ENCODE measurements around the gene VPS26C. TPM values are rescaled to one million over a fixed set of nuclear protein-coding genes. Genes with fewer than 3 reads are reported as not detected.

The VPS26C gene
- total RNA-seq, 1 experiment from 2014 or later = 72.5 TPM

DNA sequence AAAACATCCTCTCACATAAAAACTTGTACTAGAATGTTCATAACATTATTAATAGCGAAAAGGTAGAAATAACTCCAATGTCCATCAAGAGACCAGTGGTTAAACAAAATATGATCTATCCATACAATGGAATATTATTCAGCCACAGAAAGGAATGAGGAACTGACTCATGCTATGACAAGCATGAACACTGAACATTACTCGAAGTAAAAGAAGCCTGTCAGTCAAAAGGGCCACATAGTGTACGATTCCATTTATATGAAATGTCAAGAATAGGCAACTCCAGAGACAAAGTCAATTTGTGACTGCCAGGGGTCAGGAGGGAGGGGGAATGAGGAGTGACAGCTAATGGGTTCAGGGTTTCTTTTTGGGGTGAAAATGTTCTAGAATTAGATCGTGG, 2.3 kb downstream of the VPS26C start:
- DNase-seq (ENCODE audit: low read depth) = no peak

DNA sequence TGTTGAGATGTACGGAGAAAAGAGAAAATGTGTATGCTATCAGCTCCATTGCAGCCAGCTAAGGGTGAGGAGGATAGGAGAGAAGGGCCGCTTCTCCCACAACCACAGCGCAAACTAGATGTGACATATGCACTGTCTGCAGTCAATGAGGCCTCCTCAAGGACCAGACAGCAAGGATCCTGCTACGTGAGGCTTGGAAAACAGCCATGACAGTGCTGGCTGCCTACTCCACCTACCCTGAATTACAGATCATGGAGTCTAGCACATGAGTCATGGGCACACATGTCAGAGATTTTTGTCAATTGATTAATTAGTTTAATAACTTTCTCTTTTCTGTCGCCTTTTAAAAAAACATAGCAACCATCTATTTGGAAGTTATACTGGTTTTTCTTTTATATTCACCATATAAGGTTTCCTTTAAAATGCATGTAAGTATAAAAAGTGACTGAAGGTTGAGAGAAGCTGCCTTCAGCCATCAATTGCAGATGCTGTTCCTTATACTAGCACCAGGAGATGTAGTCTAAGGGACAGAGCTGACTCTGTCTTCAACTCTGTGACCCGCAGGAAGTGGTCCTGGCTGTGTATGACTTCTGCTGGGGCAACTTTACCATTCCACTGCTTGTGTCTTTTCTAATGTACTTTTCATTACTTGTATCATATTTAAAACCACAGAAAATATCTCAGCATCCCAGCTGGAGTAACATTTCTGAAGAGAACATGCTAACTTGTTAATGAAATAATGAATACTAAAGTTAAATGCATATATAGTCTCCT, 3.1 kb downstream of the VPS26C start:
- DNase-seq (ENCODE audit: low read depth) = no peak

DNA sequence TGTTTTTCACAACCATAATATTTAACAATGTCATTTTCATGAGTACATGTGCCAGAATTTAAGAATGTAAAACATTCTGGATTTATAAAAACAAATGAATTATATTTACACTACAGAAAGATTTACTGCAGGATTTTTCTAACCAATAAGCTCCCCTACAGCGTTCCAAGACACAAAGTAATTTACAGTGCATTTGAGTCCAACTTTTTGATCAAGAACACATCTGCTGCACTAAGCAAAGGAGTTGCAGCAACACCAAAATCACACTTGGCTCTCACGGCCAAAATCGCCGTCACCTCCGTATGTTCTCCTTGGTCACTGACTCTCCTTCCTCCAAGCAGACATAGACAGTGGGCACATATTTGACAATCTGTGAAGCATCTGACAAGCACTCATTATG, 7.7 kb downstream of the VPS26C start:
- DNase-seq (ENCODE audit: low read depth) = no peak

DNA sequence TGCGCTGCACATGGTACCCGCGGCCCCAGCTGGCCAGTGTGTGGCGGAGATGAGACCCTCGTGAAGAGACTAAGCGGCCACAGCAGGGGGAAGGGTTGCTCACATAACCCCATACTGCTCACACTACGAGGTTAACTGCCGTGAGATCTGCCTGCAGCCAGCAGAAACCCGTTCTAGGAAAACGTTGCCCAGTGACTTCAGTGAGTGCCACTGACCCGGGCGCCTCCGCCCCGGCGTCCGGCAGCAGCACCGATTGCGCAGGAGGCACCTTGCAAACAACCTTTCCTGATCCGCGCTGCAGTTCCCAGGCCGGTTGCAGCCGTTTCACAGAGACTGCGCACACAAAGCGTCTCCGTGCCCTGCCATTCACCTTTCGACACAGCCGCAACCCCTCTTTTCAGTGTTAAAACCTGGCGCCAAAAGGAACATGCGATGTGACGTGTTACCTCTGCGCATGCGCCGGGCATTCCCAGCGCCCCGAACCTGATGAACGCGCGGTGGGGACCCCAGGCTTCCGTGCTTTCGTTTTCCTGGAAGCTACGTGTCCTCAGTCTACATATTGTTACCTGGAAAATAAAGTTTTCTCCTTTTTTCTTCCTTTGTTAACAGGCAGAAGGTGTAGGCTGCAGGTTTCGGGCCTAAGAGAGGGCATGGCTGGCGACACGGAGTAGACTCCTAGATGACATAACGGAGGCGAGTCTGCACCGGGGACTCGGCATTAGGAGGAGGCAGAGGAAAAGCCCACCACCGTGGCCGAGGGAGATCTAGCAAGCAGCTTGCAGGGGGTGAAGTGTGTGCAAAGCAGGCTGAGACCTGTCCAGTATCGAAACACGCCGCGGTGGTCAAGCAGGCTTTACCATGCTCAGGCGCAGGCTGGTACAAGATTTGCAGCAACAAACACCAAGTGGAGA, 8.9 kb downstream of the VPS26C start:
- DNase-seq (ENCODE audit: low read depth) = peak; percentile 34

DNA sequence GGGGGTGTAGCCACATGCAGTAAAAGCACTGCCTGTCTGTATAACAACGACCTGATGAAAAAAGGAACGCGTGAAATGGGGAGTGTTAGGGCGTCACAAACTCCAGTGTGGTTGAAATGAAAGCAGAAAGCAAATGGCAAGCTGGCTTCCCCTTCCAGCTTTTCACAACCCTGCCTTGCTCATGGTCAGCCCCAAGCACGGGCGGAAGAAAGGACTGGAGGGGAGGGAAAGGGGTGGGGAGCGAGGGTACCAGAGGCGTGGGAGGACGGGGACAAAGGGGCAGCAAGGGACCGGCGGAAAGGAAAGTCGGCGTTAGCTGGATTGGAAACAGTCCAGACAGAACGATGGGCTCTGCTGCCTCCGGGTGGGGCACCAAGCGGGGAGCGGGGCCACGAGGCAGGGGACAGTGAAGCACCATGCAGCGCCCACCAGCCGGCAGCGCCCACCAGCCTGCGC, 9.6 kb downstream of the VPS26C start:
- no peak for DNase-seq (ENCODE audit: low read depth)

DNA sequence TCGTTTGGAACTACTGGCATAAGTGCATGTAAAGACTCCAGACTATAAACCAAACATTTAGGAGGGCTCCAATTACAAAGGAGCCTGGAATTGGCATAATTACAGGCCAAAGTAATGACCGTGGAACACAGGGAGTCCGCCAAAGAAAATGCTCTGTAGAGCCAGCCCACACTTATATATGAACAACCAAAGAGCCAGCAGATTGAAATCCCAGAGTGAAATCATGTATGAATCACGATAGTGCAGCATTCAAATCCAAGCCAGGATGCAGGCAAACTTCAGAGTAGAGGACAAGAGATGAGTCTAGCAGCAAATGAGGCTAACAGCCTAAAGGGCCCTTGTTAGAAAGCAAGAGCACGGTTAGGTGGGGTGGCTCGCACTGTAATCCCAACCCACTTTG, 13.1 kb downstream of the VPS26C start:
- DNase-seq (ENCODE audit: low read depth) = no peak

DNA sequence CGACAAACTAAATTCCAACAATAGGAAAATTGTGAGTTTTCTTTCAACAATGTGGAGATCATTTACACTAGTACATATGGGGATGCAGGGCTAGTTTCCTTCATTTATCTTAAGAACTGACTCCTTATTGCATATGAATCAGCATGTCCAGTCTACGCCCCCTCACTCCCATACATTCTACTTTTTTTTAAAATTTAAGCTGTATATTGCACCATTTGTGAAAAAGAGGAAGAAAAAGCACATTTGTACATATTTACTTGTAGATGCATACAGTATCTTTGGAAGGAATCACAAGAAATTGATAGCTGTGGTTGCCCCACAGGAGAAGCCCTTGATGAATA, 15.9 kb downstream of the VPS26C start:
- no peak for DNase-seq (ENCODE audit: low read depth)

DNA sequence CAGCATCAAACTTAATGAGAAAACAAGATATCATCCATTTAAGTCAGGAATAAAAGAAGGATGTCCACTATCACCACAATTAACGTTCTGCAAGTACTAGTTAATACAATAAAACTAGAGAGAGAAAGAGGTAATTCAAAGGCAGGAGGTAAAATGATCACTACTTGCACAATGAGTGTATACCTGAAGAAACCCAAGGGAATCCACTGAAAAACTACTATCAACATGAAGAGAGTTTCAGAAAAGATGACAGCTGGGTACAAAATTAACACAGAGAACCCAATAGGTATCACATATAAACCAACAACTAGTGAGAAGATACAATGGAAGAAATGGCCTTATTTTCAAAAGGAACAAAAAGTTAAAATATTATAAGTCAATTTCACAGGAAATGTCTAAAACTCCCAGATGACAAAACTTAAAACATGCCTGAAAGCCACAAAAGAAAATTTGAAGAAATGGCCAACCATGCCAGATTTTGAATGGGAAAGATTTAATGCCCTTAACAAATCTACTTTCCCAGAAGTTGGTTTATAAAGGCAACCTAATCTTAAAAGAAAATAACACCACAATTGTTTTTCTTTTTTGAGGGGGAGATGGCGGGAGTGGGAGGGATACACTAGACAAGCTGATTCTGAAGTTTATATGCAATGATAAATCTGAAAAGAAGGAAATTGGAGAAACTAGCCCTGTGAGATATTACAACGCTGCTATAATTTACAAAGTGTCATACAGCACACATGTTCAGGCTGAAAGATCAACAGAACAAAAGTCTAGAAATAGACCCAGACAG, 17.8 kb downstream of the VPS26C start:
- DNase-seq (ENCODE audit: low read depth) = no peak

DNA sequence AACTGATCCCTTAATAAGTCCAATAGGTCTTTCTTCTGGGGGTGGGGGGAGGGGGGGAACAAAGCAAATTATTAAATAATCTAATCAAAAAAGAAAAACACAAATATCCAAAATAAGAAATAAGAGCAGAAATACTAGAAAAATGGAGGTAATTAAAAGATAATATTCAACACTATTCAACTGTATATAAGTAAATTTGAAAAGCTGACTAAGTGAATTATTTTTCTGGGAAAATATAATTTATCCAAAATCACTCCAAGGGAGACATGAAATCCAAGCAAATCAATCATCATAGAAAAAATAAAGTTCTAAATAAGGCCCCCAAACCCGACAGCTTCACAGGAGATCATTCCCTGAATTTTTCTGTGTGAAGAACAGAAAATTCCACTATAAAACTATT, 18.8 kb downstream of the VPS26C start:
- no peak for DNase-seq (ENCODE audit: low read depth)

DNA sequence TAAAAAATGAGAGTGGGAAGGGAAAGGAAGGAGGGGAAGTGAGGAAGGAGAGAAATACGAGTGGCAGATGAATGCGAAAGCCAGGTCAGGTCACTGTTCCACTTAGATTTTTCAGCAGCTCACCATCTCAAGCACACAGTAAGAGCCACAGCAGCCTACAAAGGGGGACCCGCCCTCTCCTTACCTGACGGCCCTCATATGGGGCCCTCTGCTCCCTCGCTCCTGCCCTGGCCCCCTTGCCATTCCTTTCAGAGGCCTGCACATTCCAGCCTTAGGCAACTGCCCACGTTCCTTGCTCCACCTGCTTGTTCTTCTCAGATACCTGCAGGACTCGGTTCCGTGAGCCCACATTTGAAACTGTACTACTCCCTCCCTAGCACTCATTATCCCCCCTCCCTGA, 22.0 kb downstream of the VPS26C start:
- no peak for DNase-seq (ENCODE audit: low read depth)

DNA sequence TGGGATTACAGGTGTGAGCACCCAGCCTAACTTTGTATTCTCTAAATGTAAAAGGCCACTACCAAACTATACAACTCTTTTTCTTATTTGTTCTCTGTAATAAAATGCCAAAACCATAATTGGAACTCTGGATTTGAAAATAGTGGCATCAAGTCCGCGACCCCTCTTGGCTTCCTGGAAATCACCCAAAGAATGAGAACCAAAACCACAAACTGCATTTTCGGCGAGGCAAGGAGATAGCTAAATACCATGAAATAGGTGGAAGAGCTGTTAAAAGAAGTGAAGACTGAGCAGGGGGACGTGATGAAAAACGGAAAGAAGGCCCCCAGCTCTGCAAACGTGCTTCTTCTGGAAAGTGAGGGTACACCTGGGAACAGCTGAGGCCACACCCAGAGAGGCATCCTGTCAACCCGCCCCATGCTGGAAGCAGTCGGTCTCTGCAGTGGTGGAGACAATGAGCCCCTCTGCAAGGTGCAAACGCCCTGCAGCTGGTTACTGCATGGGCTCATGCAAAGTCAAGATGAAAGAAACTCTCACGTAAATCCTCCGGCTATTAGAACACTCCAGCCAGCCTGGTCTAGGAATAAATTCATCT, 22.5 kb downstream of the VPS26C start:
- DNase-seq (ENCODE audit: low read depth) = no peak

DNA sequence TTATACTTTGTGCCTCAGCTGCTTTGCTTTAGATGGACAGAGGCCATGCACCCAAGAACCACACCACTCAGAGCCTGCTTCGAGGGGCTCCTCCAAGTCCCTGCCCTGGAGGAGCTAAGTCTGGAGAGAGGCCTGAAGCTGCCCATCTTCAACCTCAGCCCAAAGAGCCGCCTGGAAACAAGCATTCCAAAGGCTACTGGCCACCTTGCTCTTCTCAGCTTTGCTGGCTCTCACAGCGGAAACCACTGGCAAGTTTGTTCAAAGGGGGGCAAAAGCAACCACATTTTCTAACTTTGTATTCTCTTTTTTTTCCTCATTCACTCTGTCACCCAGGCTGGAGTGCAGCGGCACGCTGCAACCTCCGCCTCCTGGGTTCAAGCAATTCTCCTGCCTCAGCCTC, 23.2 kb downstream of the VPS26C start:
- DNase-seq (ENCODE audit: low read depth) = no peak

DNA sequence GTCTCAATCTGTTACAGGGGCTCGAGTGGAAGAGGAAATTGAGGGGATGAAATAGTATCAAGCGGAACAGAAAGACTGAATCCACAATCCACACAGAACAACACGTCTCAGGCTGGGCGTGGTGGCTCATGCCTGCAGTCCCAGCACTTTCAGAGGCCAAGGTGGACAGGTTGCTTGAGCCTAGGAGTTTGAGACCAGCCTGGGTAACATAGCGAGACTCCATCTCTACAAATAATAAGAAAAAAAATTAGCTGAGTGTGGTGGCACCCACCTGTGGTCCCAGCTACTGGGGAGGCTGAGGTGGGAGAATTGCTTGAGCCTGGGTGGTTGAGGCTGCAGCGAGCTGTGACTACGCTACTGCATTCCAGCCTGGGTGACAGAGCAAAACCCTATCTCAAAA, 25.7 kb downstream of the VPS26C start:
- DNase-seq (ENCODE audit: low read depth) = no peak

DNA sequence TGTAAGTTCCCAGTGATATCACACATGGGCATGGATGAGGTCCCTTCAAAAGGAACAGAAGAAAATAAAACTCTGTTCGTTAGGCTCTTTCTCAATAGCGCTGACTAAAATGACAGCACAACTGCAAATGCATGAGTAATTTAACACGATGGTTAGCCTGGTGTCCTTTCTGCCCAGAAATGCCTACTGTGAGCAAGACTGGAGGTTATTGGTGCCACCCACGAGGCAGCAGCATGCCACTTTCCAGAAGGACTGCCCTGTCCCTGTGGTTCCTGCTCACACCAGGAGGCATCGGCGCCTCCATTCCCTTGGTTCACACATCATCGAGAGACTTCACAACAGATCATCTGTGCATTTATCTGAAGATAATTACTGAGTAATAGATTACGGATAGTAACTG, 26.2 kb downstream of the VPS26C start:
- peak; percentile 42 for DNase-seq (ENCODE audit: low read depth)

DNA sequence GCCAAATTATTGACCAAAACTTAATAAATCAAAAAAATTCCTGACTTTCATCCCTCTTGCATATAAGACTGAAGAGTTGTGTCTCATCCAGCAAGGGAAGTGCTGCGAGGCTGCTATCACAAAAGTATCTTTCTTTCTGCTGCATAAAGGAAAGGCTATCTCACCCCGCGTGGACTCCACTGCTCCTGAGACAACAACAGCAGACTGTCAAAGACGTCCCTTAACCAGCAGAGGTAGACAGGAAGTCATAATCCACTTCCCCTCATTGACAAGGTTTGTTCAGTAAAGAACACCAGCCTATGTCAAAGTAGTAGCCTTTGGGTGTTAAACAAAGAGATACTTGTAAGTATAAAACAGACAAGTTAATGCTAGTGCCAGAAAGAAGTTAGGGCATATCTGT, 29.4 kb downstream of the VPS26C start:
- DNase-seq (ENCODE audit: low read depth) = no peak

DNA sequence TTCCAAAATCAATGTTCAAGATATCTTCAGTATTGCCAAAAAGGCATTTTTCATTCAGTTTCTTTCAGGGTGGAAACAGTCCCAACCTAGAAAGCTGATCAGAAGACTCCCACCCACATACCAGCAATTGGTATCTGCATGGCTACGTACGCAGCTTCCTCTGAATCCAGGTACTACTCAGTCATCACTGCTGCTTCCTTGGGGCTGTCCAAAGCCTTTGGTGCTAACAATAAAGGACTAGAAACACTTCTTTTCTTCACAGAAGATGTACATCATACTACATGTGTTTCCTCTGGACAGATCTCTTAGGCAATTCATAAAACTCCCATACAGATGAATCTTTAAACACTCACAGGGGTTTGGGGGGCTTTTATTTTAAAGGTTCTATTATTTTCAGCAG, 29.8 kb downstream of the VPS26C start:
- no peak for DNase-seq (ENCODE audit: low read depth)

DNA sequence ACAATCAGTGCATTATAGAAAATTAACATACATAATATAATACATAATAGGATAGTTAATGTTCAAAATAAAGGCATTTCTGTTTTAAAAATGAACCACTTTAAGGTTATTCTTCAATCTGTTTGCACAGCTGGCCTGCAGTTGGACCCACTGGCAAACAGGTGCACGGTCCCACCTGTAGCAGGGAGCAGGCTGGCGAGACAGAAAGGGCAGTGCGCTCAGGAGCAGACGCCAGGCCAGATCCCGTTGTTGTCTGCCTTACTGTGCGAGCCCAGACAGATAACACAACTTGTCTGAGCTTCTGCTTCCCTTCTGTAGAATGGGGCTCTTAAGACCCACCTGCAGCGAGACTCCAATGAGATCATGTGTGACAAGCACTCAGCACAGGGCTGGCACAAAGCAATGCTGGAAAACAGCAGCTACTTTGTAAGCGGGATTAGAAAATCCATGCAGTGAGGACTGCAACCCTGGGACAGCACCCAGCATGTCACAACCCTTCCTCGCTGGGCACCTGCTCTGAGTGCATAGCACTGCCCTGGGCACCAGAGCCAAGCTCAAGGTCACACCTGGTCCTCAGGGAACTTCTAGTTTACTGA, 33.5 kb downstream of the VPS26C start:
- no peak for DNase-seq (ENCODE audit: low read depth)

DNA sequence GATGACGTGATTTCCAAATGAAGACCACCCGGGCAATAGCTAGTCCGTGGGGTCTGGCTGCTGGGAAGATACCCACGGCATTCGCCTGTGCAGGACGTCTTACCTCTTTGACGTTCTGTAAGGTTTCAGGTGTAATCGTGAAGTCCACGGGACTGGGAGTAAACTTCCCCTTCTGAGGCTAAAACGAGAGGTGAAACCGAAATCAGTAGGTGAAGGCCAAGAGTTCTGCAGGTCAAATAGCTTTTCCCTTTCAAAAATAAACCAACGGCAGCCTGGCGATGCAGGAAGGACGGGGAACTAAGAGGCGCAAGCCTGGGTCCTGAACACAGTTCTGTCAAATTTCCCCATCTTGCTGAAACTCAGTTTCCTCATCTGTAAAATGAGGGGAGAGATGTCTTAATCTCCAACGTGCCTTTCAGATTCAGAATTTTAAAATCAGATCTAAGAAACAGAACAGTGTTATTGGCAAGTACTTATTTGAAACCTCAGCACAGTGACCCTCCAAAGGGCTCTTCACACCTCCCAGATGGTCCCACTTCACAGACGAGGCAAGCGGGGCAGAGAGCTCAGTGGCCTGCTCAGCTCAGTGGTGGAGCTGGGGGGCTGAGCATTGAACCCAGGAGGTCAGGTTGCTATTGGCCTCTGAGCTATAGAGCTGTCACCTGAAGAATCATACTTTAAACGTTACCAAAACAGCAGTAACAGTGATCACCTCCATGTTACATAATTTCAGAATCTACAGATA, 34.7 kb downstream of the VPS26C start:
- no peak for DNase-seq (ENCODE audit: low read depth)

DNA sequence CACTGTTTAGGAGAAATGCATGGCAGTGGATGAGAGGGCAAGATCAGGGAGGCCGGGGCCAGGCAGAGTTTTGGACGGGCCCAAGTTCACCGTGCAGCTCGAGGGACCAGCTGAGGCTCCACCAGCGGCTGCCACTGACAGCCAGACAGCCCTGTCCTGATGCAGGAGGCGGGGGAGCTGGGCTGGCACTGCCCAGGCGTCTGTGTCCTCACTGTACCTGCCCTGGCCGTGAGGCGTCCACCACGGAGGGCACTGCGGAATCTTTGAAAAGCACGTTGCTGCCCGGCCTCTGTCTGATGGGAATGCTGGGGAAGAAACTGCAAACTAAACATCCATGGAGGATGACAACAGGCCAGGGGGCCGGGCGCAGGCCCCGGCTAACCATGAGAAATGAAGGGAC, 35.5 kb downstream of the VPS26C start:
- DNase-seq (ENCODE audit: low read depth) = no peak

DNA sequence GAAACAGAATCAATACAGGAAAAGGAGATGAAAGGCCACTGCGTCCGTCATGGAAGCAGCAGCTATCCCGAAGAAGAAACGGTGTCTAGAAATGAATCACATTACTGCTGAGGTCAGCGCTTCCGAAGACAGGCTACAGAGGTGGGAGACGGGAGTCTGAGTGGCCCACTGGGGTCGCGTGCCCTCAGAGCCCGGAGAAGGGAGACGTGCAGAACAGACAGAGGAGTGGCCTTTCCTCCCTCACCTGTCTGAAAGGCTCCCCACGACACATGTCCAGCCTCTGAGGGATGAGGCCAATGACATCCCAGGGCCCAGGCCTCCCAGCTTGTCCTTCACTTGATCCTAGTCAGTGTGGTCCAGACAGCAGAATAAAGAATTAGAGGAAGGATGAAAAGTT, 35.9 kb downstream of the VPS26C start:
- no peak for DNase-seq (ENCODE audit: low read depth)

All from LHCN-M2 (cell line).